GM21786 (cell line): ENCODE measurements around the gene ARHGAP31.
"Not testable (repeated sequence)": the region's sequence is repeated elsewhere in the genome, so short reads cannot be mapped to it uniquely, and the experiment has no call there.

Experiments used
- ATAC-seq: cut with Tn5 transposase; IDR thresholded peaks from one replicate; pipeline ENCODE4 v1.9.1; 2021; ENCODE audit not compliant: unreplicated experiment

ARHGAP31 gene

GRCh38 chr3:119293105-119293870 lies 895 bp upstream of the ARHGAP31 start:
- ATAC-seq, result no peak

- peak; percentile 29 for ATAC-seq
Observed at GRCh38 chr3:119294696-119295671, 801 bp downstream of the ARHGAP31 start.

- no peak for ATAC-seq
Observed at GRCh38 chr3:119295816-119296726, 1.9 kb downstream of the ARHGAP31 start.

- ATAC-seq, result no peak
Observed at GRCh38 chr3:119296727-119297122, 2.5 kb downstream of the ARHGAP31 start.

- ATAC-seq, result no peak
Observed at GRCh38 chr3:119297169-119297568, 3.0 kb downstream of the ARHGAP31 start.

GRCh38 chr3:119298565-119298941 lies 4.4 kb downstream of the ARHGAP31 start:
- no peak for ATAC-seq

- no peak for ATAC-seq
Observed at GRCh38 chr3:119300991-119301391, 6.8 kb downstream of the ARHGAP31 start.

- no peak for ATAC-seq
Observed at GRCh38 chr3:119301662-119302061, 7.5 kb downstream of the ARHGAP31 start.

- ATAC-seq, result peak; percentile 64
Observed at GRCh38 chr3:119302697-119303551, 8.7 kb downstream of the ARHGAP31 start.

- no peak for ATAC-seq
Observed at GRCh38 chr3:119304201-119304713, 10.1 kb downstream of the ARHGAP31 start.

- no peak for ATAC-seq
Observed at GRCh38 chr3:119305286-119305685, 11.1 kb downstream of the ARHGAP31 start.

GRCh38 chr3:119306378-119306777 lies 12.2 kb downstream of the ARHGAP31 start:
- ATAC-seq, result not testable (repeated sequence)

- ATAC-seq, result no peak
Observed at GRCh38 chr3:119308355-119308754, 14.2 kb downstream of the ARHGAP31 start.

- no peak for ATAC-seq
Observed at GRCh38 chr3:119309591-119309990, 15.4 kb downstream of the ARHGAP31 start.

GRCh38 chr3:119310071-119310470 lies 15.9 kb downstream of the ARHGAP31 start:
- no peak for ATAC-seq

GRCh38 chr3:119311081-119311925 lies 17.1 kb downstream of the ARHGAP31 start:
- no peak for ATAC-seq

- no peak for ATAC-seq
Observed at GRCh38 chr3:119313461-119313860, 19.3 kb downstream of the ARHGAP31 start.

- no peak for ATAC-seq
Observed at GRCh38 chr3:119314821-119315220, 20.6 kb downstream of the ARHGAP31 start.
